ENCODE measurements around the gene TECR. TPM values are rescaled to one million over a fixed set of nuclear protein-coding genes. Genes with fewer than 3 reads are reported as not detected.

Gene TECR
- total RNA-seq, 1 donor from 2014 or later = 106 TPM

DNA sequence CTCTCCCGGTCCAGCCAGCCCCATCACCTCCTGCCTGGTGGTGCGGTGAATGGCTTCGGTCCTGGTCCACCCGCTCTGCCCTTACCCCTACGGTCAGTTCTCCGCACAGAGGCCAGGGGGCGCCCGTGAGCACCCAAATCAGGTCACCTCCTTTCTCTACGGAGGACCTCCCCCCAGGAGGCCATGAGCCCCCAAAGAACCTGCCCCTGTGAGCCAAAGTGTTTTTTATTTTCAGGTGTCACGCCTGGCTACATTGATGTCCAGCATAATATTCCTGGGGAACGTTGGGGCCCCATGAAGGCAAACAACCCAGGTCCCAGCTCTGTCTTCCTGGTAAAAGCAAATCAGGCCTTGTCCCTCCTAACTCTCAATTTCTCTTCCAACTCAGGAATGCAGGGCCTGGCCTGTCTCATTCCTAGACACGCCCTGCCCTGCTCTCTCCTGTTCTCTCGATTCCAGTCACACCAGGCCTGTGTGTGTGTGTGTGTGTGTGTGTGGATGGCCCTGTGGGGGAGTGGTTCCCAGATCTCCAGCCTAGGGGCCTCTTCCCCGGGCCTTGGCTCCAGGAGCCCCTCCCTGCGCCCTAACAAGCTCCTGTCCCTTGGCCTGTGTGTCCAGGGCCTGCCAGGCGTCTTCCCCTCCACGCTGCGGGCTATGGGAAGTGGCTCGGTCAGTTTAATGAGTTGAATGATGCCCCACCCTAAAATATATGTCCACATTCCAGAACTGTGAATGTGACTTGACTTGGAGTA, 23.7 kb upstream of the TECR start:
- Histone ChIP-seq H3K27ac (ENCODE audit: low read depth, low read length) (peak overlapping the region; percentile 87), H4K20me1 (ENCODE audit: insufficient read depth, low read length) (no peaks in the 10 kb centered on the region), H3K79me2 (ENCODE audit: insufficient read depth, low read length) (no peaks in the 10 kb centered on the region), H3K27me3 (ENCODE audit: insufficient read depth, low read length) (no peaks in the 10 kb centered on the region), H3K4me2 (ENCODE audit: low read length) (peak overlapping the region; percentile 73), H3K9me3 (ENCODE audit: insufficient read depth, low read depth, low read length) (no peaks in the 10 kb centered on the region), H3K36me3 (ENCODE audit: insufficient read depth, low read length) (no peaks in the 10 kb centered on the region), H3K9ac (ENCODE audit: low read length) (peak overlapping the region; percentile 76), H3K4me1 (ENCODE audit: insufficient read depth, low read length) (peaks cover 24% of the 10 kb centered on the region), H2AFZ (ENCODE audit: low read depth, low read length) (peak overlapping the region; percentile 77), H3K4me3 (ENCODE audit: insufficient read depth, low read depth, low read length) (no peak overlapping the region)
- Mint-ChIP-seq H3K4me3 (ENCODE audit: unreplicated experiment) (peak overlapping the region; percentile 60), H3K4me1 (ENCODE audit: low read depth, unreplicated experiment) (peaks cover 13% of the 10 kb centered on the region), H3K9me3 (ENCODE audit: unreplicated experiment) (peaks cover 2% of the 10 kb centered on the region), H3K36me3 (ENCODE audit: low read depth, unreplicated experiment) (no peaks in the 10 kb centered on the region), H3K27ac (ENCODE audit: unreplicated experiment) (peak overlapping the region; percentile 75), H3K27me3 (ENCODE audit: low read depth, unreplicated experiment) (no peaks in the 10 kb centered on the region)
- FAIRE-seq (no peak), DNase-seq (ENCODE audit: low read depth) (peak; percentile 75)
- TF ChIP-seq, protein P1, sequence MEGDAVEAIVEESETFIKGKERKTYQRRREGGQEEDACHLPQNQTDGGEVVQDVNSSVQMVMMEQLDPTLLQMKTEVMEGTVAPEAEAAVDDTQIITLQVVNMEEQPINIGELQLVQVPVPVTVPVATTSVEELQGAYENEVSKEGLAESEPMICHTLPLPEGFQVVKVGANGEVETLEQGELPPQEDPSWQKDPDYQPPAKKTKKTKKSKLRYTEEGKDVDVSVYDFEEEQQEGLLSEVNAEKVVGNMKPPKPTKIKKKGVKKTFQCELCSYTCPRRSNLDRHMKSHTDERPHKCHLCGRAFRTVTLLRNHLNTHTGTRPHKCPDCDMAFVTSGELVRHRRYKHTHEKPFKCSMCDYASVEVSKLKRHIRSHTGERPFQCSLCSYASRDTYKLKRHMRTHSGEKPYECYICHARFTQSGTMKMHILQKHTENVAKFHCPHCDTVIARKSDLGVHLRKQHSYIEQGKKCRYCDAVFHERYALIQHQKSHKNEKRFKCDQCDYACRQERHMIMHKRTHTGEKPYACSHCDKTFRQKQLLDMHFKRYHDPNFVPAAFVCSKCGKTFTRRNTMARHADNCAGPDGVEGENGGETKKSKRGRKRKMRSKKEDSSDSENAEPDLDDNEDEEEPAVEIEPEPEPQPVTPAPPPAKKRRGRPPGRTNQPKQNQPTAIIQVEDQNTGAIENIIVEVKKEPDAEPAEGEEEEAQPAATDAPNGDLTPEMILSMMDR (IDR thresholded peaks at IDR 0.05; ENCODE audit: insufficient read depth, low read depth, low read length) = peak; percentile 54
- TF ChIP-seq EZH2 (IDR thresholded peaks at IDR 0.05; ENCODE audit: insufficient read depth, low read length) = no peak

DNA sequence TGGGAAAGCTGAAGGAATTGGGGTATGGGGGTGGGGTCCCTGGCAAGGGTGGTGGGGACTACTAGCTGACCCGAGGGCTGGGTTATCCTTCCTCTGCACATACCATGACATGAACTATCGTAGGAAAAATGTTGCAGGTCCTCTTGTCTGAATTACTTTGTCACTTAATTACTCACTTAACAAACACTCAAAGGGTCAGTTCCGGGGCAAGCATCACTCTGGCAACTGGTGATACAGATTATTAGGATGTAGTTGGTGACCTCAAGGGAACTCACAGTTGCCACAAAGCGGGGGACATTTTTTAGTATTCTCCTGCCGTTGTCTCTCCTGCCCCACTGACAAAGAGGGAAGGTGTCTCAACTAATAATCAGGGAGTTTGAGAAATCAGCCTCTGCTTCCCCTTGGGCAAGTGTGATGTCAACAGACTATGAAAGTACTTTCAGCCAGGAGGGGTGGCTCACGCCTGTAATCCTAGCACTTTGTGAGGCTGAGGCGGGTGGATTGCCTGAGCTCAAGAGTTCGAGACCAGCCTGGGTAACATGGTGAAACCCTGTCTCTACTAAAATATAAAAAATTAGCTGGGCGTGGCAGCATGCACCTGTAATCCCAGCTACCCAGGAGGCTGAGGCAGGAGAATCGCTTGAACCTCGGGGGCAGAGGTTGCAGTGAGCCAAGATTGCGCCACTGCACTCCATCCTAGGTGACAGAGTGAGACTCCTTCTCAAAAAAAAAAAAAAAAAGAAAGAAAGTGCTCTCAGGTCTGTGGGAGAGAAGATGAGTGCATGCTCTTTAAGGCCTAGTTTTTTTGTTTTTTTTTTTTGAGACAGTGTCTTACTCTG, 21.5 kb upstream of the TECR start:
- DNase-seq (ENCODE audit: low read depth) = peak; percentile 67
- H3K36me3 Mint-ChIP-seq (ENCODE audit: low read depth, unreplicated experiment) = no peaks in the 10 kb centered on the region
- H3K36me3 ChIP-seq (ENCODE audit: insufficient read depth, low read length) = no peaks in the 10 kb centered on the region
- H4K20me1 ChIP-seq (ENCODE audit: insufficient read depth, low read length) = no peaks in the 10 kb centered on the region
- H3K27ac Mint-ChIP-seq (ENCODE audit: unreplicated experiment) = peak overlapping the region; percentile 88
- H3K27ac ChIP-seq (ENCODE audit: low read depth, low read length) = peak overlapping the region; percentile 32
- peak overlapping the region; percentile 42 for H3K4me3 Mint-ChIP-seq (ENCODE audit: unreplicated experiment)
- peaks cover 30% of the 10 kb centered on the region for H3K4me1 ChIP-seq (ENCODE audit: insufficient read depth, low read length)
- no peaks in the 10 kb centered on the region for H3K27me3 ChIP-seq (ENCODE audit: insufficient read depth, low read length)
- H3K27me3 Mint-ChIP-seq (ENCODE audit: low read depth, unreplicated experiment) = no peaks in the 10 kb centered on the region
- no peak overlapping the region for H2AFZ ChIP-seq (ENCODE audit: low read depth, low read length)
- H3K9me3 Mint-ChIP-seq (ENCODE audit: unreplicated experiment) = peaks cover 2% of the 10 kb centered on the region
- no peaks in the 10 kb centered on the region for H3K9me3 ChIP-seq (ENCODE audit: insufficient read depth, low read depth, low read length)
- no peak for FAIRE-seq
- no peaks in the 10 kb centered on the region for H3K79me2 ChIP-seq (ENCODE audit: insufficient read depth, low read length)
- peak overlapping the region; percentile 54 for H3K4me2 ChIP-seq (ENCODE audit: low read length)
- TF ChIP-seq, protein P1 (IDR thresholded peaks at IDR 0.05; ENCODE audit: insufficient read depth, low read depth, low read length) = no peak
- TF ChIP-seq EZH2 (IDR thresholded peaks at IDR 0.05; ENCODE audit: insufficient read depth, low read length) = no peak
- H3K9ac ChIP-seq (ENCODE audit: low read length) = no peak overlapping the region
- H3K4me1 Mint-ChIP-seq (ENCODE audit: low read depth, unreplicated experiment) = peaks cover 18% of the 10 kb centered on the region
- H3K4me3 ChIP-seq (ENCODE audit: insufficient read depth, low read depth, low read length) = no peak overlapping the region
